NCI-H2171 (cell line): ENCODE data around the gene RECQL5.

Experiments used
- DNase-seq: peaks from one replicate; lab custom pipeline; 2025; lab: John Stamatoyannopoulos, UW

RECQL5 gene

GRCh38 chr17:75688209-75688825 lies 21.4 kb upstream of the RECQL5 start:
- DNase-seq: no peak

GRCh38 chr17:75685499-75685898 lies 18.5 kb upstream of the RECQL5 start:
- DNase-seq: no peak

- DNase-seq: peak; percentile 96
Measured at GRCh38 chr17:75684924-75685323, 18.0 kb upstream of the RECQL5 start.

- no peak for DNase-seq
Measured at GRCh38 chr17:75684249-75684648, 17.3 kb upstream of the RECQL5 start.

GRCh38 chr17:75683583-75683982 lies 16.6 kb upstream of the RECQL5 start:
- DNase-seq: no peak

GRCh38 chr17:75681289-75681688 lies 14.3 kb upstream of the RECQL5 start:
- DNase-seq: no peak

GRCh38 chr17:75680431-75680830 lies 13.5 kb upstream of the RECQL5 start:
- DNase-seq: no peak

GRCh38 chr17:75679706-75680211 lies 12.8 kb upstream of the RECQL5 start:
- no peak for DNase-seq

- DNase-seq: no peak
Measured at GRCh38 chr17:75676461-75676860, 9.5 kb upstream of the RECQL5 start.

- no peak for DNase-seq
Measured at GRCh38 chr17:75673487-75673886, 6.5 kb upstream of the RECQL5 start.

GRCh38 chr17:75672011-75672410 lies 5.1 kb upstream of the RECQL5 start:
- no peak for DNase-seq

GRCh38 chr17:75670868-75671267 lies 3.9 kb upstream of the RECQL5 start:
- DNase-seq: no peak

- DNase-seq: no peak
Measured at GRCh38 chr17:75668489-75668888, 1.5 kb upstream of the RECQL5 start.

GRCh38 chr17:75667825-75668224 lies 871 bp upstream of the RECQL5 start:
- no peak for DNase-seq

- no peak for DNase-seq
Measured at GRCh38 chr17:75665981-75666380, 973 bp downstream of the RECQL5 start.

GRCh38 chr17:75664099-75664549 lies 2.8 kb downstream of the RECQL5 start:
- no peak for DNase-seq

- no peak for DNase-seq
Measured at GRCh38 chr17:75662511-75662910, 4.4 kb downstream of the RECQL5 start.

GRCh38 chr17:75661531-75661930 lies 5.4 kb downstream of the RECQL5 start:
- no peak for DNase-seq

- DNase-seq: no peak
Measured at GRCh38 chr17:75658237-75658636, 8.7 kb downstream of the RECQL5 start.

- DNase-seq: no peak
Measured at GRCh38 chr17:75654176-75654575, 12.8 kb downstream of the RECQL5 start.

- DNase-seq: peak; percentile 17
Measured at GRCh38 chr17:75652934-75653549, 13.9 kb downstream of the RECQL5 start.

GRCh38 chr17:75652341-75652740 lies 14.6 kb downstream of the RECQL5 start:
- DNase-seq: no peak

GRCh38 chr17:75650874-75651273 lies 16.1 kb downstream of the RECQL5 start:
- no peak for DNase-seq

GRCh38 chr17:75649687-75650086 lies 17.3 kb downstream of the RECQL5 start:
- DNase-seq: no peak
